HG03432 (cell line): ENCODE results near the gene GTF2IRD2.
"Not testable (repeated sequence)": the region's sequence is repeated elsewhere in the genome, so short reads cannot be mapped to it uniquely, and the experiment has no call there.

Source experiments
- ATAC-seq: cut with Tn5 transposase; IDR thresholded peaks from one replicate; pipeline ENCODE4 v1.9.1; 2021; ENCODE audit warnings: mild to moderate bottlenecking, moderate library complexity; ENCODE audit not compliant: unreplicated experiment

The GTF2IRD2 gene

GRCh38 chr7:74850833-74851721 is at the start of gene GTF2IRD2:
Gene GTF2IRD2, minus strand, starts transcription at chr7:74851605. Its CDS starts 15,227 bp downstream, at chr7:74836378.
- ATAC-seq = peak; percentile 82

- ATAC-seq = peak; percentile 80
Measured at GRCh38 chr7:74890158-74891123, 39.0 kb upstream of the GTF2IRD2 start.

- peak; percentile 13 for ATAC-seq
Measured at GRCh38 chr7:74889518-74890129, 38.2 kb upstream of the GTF2IRD2 start.

GRCh38 chr7:74885295-74885694 is 33.9 kb upstream of the GTF2IRD2 start:
- not testable (repeated sequence) for ATAC-seq

- not testable (repeated sequence) for ATAC-seq
Measured at GRCh38 chr7:74882110-74882509, 30.7 kb upstream of the GTF2IRD2 start.

GRCh38 chr7:74874748-74875512 is 23.5 kb upstream of the GTF2IRD2 start:
- ATAC-seq = not testable (repeated sequence)

- not testable (repeated sequence) for ATAC-seq
Measured at GRCh38 chr7:74874104-74874747, 22.8 kb upstream of the GTF2IRD2 start.

- not testable (repeated sequence) for ATAC-seq
Measured at GRCh38 chr7:74872542-74872941, 21.1 kb upstream of the GTF2IRD2 start.

- not testable (repeated sequence) for ATAC-seq
Measured at GRCh38 chr7:74865777-74866176, 14.4 kb upstream of the GTF2IRD2 start.

- not testable (repeated sequence) for ATAC-seq
Measured at GRCh38 chr7:74849853-74850252, 1.6 kb downstream of the GTF2IRD2 start.

- not testable (repeated sequence) for ATAC-seq
Measured at GRCh38 chr7:74830411-74830810, 21.0 kb downstream of the GTF2IRD2 start.

GRCh38 chr7:74829959-74830358 is 21.4 kb downstream of the GTF2IRD2 start:
- ATAC-seq = not testable (repeated sequence)

GRCh38 chr7:74821259-74821658 is 30.1 kb downstream of the GTF2IRD2 start:
- ATAC-seq = not testable (repeated sequence)

GRCh38 chr7:74820146-74820805 is 31.1 kb downstream of the GTF2IRD2 start:
- ATAC-seq = peak; percentile 93

GRCh38 chr7:74815882-74816281 is 35.5 kb downstream of the GTF2IRD2 start:
- ATAC-seq = not testable (repeated sequence)

- not testable (repeated sequence) for ATAC-seq
Measured at GRCh38 chr7:74798644-74799043, 52.8 kb downstream of the GTF2IRD2 start.

GRCh38 chr7:74797848-74798622 is 53.4 kb downstream of the GTF2IRD2 start:
- ATAC-seq = not testable (repeated sequence)

GRCh38 chr7:74789200-74789736 is 62.1 kb downstream of the GTF2IRD2 start:
- peak; percentile 11 for ATAC-seq
